Fibroblast of pulmonary artery (primary cell): ENCODE measurements around the gene DNAH10.

Experiments
- DNase-seq: peaks from one replicate; pipeline ENCODE4 v3.0.0-alpha.2; 2010; ENCODE audit warnings: low read depth
- H3K4me3 ChIP-seq: replicated peaks from 2 replicates; pipeline ENCODE4 v1.5.1; 2011; ENCODE audit warnings: low read depth, mild to moderate bottlenecking, control low read depth, low read length, moderate library complexity
- TF ChIP-seq, protein P1 (sequence below): IDR thresholded peaks from 2 replicates; pipeline ENCODE4 v1.5.1; 2011; ENCODE audit warnings: mild to moderate bottlenecking, control low read depth, low read length, inconsistent platforms; ENCODE audit errors: missing control alignments

The DNAH10 gene

DNA sequence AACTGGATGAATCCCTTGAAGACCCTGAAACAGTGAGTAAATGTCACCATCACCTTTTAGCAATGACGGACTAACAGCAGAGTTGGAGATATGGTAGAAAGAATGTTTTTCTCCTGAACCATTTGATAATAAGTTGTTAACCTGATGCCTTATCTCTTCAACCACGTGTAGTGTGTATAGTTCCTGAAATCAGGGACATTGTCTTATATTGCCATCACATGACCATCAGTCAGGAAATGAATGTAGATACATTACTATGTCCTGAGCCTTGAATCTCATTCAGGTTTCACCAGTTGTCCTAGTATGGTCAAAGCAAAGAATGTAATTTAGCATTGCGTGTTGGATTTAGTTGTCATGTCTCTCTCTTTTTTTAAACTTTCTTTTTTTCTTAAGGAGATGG, 34.2 kb upstream of the DNAH10 start:
- TF ChIP-seq, protein P1, sequence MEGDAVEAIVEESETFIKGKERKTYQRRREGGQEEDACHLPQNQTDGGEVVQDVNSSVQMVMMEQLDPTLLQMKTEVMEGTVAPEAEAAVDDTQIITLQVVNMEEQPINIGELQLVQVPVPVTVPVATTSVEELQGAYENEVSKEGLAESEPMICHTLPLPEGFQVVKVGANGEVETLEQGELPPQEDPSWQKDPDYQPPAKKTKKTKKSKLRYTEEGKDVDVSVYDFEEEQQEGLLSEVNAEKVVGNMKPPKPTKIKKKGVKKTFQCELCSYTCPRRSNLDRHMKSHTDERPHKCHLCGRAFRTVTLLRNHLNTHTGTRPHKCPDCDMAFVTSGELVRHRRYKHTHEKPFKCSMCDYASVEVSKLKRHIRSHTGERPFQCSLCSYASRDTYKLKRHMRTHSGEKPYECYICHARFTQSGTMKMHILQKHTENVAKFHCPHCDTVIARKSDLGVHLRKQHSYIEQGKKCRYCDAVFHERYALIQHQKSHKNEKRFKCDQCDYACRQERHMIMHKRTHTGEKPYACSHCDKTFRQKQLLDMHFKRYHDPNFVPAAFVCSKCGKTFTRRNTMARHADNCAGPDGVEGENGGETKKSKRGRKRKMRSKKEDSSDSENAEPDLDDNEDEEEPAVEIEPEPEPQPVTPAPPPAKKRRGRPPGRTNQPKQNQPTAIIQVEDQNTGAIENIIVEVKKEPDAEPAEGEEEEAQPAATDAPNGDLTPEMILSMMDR: no peak
- no peak overlapping the region for H3K4me3 ChIP-seq
- no peak for DNase-seq

DNA sequence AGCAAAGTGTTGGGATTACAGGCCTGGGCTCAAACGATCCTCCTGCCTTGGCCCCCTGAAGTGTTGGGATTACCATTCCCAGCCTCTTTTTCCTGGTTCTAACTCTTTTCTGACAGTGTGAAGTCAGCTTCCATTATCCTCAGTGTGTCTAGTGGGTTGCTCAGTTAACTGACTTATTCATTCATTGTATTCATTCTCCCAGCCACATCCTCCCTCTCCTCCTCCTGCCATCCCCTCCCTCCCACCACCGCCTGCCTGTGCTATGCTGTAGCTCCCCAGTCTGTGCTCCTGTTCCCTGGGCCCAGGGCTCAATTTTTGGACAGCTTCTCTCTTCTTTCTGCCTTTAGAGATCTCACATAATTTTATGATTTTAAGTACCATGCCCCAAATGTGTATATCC, 30.5 kb upstream of the DNAH10 start:
- no peak overlapping the region for H3K4me3 ChIP-seq
- TF ChIP-seq, protein P1: no peak
- DNase-seq: no peak

DNA sequence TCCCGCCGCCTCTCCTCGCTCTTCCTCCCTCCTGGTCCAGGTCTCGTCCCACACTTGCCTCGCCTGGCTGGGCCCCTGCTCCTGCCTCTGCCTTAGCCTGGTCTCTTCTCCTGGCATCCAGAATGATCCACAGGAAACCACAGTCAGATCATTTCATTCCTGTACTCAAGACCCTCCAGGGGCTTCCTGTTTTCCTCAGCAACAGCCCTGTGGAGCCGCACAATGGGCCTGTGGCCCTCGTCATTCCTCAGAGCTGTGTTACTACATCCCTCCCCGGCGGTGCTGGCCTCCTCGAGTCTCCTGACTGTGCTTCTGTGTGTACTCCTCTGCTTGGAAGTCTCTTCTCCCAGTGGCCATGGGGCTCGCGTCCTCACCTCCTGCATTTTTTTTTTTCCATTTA, 29.9 kb upstream of the DNAH10 start:
- TF ChIP-seq, protein P1: no peak
- H3K4me3 ChIP-seq: no peak overlapping the region
- DNase-seq: no peak

DNA sequence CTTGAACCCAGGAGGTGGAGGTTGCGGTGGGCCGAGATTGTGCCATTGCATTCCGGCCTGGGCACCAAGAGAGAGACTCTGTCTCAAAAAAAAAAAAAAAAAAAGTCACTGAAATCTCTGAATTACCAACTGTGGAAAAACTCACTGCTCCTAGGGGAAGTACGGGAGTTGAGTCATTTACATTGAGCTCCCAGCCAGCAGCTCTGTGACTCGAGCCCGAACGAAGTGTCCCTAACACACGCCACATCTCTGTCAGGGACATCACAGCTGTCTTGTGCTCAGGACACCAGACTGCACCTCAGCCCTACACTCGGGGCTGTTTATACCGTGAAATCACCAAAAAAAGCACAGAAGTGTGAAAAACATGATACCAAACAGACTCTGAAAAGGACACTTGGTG, 28.9 kb upstream of the DNAH10 start:
- no peak overlapping the region for H3K4me3 ChIP-seq
- TF ChIP-seq, protein P1: no peak
- no peak for DNase-seq

DNA sequence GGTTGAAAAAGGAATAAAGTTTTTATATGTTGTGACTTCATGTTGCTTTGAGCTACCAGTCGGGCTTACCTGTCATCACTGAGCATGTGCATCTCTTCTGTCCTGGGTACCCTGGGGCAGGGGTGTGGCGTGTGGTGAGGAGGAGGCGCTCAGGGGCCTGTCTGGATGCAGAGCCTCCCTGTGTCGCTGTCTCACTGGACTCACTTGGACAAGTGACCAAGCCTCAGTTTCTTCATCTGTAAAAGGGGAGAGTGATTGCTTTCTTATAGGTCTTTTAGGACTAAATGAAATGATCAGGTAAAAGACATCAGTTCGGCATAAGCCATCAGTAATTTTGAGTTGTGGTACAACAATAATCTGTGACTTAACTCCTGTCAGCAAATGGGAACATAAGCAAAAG, 27.8 kb upstream of the DNAH10 start:
- no peak overlapping the region for H3K4me3 ChIP-seq

DNA sequence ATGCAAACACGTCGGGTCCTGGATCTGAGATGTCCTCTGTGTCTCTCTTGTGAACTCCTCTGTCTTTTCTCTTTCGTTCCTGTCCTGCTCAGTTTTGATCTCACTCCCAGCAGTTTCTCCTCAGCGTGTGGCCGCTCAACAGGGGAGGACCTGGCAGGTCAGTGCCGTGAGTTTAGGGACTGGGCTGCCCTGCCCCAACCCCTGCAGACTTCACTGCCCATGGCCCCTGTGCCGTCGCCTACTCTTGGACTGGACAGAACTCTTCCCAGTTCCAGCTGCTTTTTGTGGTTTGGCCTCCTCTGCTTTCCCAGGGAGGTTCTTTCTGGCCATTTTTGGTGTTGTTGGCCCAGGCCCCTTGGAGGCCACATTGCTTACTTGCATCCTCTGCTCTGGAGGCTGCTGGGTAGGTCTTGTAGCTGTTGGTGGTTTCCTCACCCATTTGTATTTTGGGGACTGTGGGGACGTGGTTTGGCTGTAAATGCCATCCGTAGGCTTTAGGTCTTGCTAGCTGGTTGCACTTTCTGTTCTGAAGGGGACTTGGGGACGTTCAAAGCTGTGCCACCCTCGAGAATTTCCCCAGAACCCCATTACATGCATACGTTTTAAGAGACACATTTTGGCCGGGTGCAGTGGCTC, 20.0 kb upstream of the DNAH10 start:
- TF ChIP-seq, protein P1: no peak
- DNase-seq: no peak
- H3K4me3 ChIP-seq: no peak overlapping the region

More for the DNA sequence above, 27.8 kb upstream of the DNAH10 start:
- DNase-seq: no peak
- TF ChIP-seq, protein P1: no peak

DNA sequence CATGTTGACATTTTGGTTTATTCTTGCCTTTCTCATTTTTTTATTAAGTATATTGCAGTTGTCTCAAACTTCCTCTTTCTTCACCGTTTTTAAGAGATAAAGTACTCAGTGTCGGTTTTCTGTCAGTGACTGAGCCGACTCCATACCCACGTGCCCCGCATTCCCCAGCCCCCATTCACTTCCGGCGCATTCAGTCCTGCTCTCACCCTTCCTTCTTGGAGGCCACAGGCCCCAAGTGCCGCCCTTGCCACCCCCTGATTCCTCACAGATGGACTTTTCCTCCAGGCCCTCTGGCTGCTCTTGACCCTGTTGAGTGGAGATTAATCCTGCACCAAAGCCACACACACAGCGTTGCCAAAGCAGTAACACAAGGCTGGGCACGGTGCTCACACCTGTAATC, 19.1 kb upstream of the DNAH10 start:
- no peak for DNase-seq
- TF ChIP-seq, protein P1: no peak
- H3K4me3 ChIP-seq: no peak overlapping the region
